Neural crest cell (in vitro differentiated cells): ENCODE results near the gene JARID2. TPM values are rescaled to one million over a fixed set of nuclear protein-coding genes. Genes with fewer than 3 reads are reported as not detected.

Source experiments
- DNase-seq: peaks from one replicate; pipeline ENCODE4 v3.0.0; 2021; ENCODE audit warnings: low read depth, mixed read lengths, low spot score
- H3K27ac Mint-ChIP-seq: one replicate; pipeline ENCODE4 v1.8.0; 2021; ENCODE audit warnings: mild to moderate bottlenecking, mixed read lengths; ENCODE audit not compliant: unreplicated experiment
- H3K27me3 Mint-ChIP-seq: 2 replicates; pipeline ENCODE4 v1.8.0; 2021; ENCODE audit warnings: low read depth, mild to moderate bottlenecking, mixed read lengths
- H3K36me3 Mint-ChIP-seq: 2 replicates; pipeline ENCODE4 v1.8.0; 2021; ENCODE audit warnings: low read depth, mild to moderate bottlenecking, mixed read lengths
- H3K4me1 Mint-ChIP-seq: 2 replicates; pipeline ENCODE4 v1.8.0; 2021; ENCODE audit warnings: mixed read lengths
- H3K4me3 Mint-ChIP-seq: one replicate; pipeline ENCODE4 v1.8.0; 2021; ENCODE audit warnings: mild to moderate bottlenecking, mixed read lengths
- H3K9me3 Mint-ChIP-seq: 2 replicates; pipeline ENCODE4 v1.8.0; 2021; ENCODE audit warnings: mixed read lengths
- CTCF ChIP-seq: fragments of 200-600 bp; sonication (generic); conservative IDR thresholded peaks from 2 replicates; pipeline ENCODE4 v1.5.0; 2021; ENCODE audit warnings: antibody characterized with exemption, mild to moderate bottlenecking
- total RNA-seq: library from RNA; stranded (reverse); gene quantifications from 2 replicates; pipeline ENCODE4 v1.2.1, GENCODE V29; 2021

JARID2 gene
- total RNA-seq, 1 donor from 2014 or later: 33.9 TPM

GRCh38 chr6:15513131-15513771 lies 267.4 kb downstream of the JARID2 start:
- Mint-ChIP-seq H3K4me1 (peaks cover 10% of the 10 kb centered on the region), H3K9me3 (no peaks in the 10 kb centered on the region), H3K4me3 (no peak overlapping the region), H3K36me3 (peaks cover 25% of the 10 kb centered on the region), H3K27me3 (no peaks in the 10 kb centered on the region), H3K27ac (no peak overlapping the region)
- DNase-seq: no peak
- no peak for TF ChIP-seq CTCF

- Mint-ChIP-seq H3K36me3 (peaks cover 20% of the 10 kb centered on the region), H3K27me3 (no peaks in the 10 kb centered on the region)
- TF ChIP-seq CTCF: no peak
Observed at GRCh38 chr6:15513801-15514711, 268.2 kb downstream of the JARID2 start.

GRCh38 chr6:15515226-15515625 lies 269.4 kb downstream of the JARID2 start:
- no peak overlapping the region for H3K4me3 Mint-ChIP-seq
- H3K27ac Mint-ChIP-seq: peak overlapping the region; percentile 27
- H3K36me3 Mint-ChIP-seq: peaks cover 28% of the 10 kb centered on the region
- H3K4me1 Mint-ChIP-seq: peaks cover 5% of the 10 kb centered on the region
- TF ChIP-seq CTCF: no peak
- no peaks in the 10 kb centered on the region for H3K27me3 Mint-ChIP-seq
- DNase-seq: no peak
- no peaks in the 10 kb centered on the region for H3K9me3 Mint-ChIP-seq

More at GRCh38 chr6:15513801-15514711, 268.2 kb downstream of the JARID2 start:
- Mint-ChIP-seq H3K27ac (peak overlapping the region; percentile 27), H3K9me3 (no peaks in the 10 kb centered on the region), H3K4me1 (peaks cover 5% of the 10 kb centered on the region), H3K4me3 (no peak overlapping the region)
- no peak for DNase-seq

- Mint-ChIP-seq H3K4me3 (peak overlapping the region; percentile 23), H3K4me1 (peaks cover 5% of the 10 kb centered on the region), H3K36me3 (peaks cover 32% of the 10 kb centered on the region), H3K9me3 (no peaks in the 10 kb centered on the region), H3K27ac (no peak overlapping the region), H3K27me3 (no peaks in the 10 kb centered on the region)
- no peak for TF ChIP-seq CTCF
- no peak for DNase-seq
Observed at GRCh38 chr6:15515660-15516375, 269.9 kb downstream of the JARID2 start.

GRCh38 chr6:15516378-15516777 lies 270.5 kb downstream of the JARID2 start:
- Mint-ChIP-seq H3K36me3 (peaks cover 35% of the 10 kb centered on the region), H3K27ac (no peak overlapping the region), H3K4me1 (peaks cover 5% of the 10 kb centered on the region), H3K27me3 (no peaks in the 10 kb centered on the region), H3K9me3 (no peaks in the 10 kb centered on the region), H3K4me3 (no peak overlapping the region)
- no peak for DNase-seq
- no peak for TF ChIP-seq CTCF
